HepG2 (cell line): Measurements from ENCODE around the gene EFCAB14.
"Not testable (repeated sequence)": the region's sequence is repeated elsewhere in the genome, so short reads cannot be mapped to it uniquely, and the experiment has no call there.

Source experiments
- CHD2 ChIP-seq: IDR thresholded peaks from 2 replicates; pipeline ENCODE4 v1.6.1; 2011; ENCODE audit warnings: low read depth, low read length, improper control_type of control experiment
- E2F1 ChIP-seq: sonication (generic); formaldehyde crosslinking; IDR thresholded peaks from 2 replicates; pipeline ENCODE4 v1.5.0; 2020; ENCODE audit warnings: missing genetic modification reagents
- EZH2 ChIP-seq: conservative IDR thresholded peaks from 2 replicates; pipeline ENCODE4 v1.6.1; 2012; ENCODE audit warnings: mild to moderate bottlenecking, low read depth, low read length, moderate library complexity
- FOXK2 ChIP-seq: fragments of 450-650 bp; IDR thresholded peaks from 2 replicates; pipeline ENCODE4 v1.6.1; 2016
- GLI4 ChIP-seq: sonication (generic); formaldehyde crosslinking; IDR thresholded peaks from 2 replicates; pipeline ENCODE4 v1.5.1; 2020; ENCODE audit warnings: missing genetic modification reagents, mild to moderate bottlenecking, moderate library complexity, borderline replicate concordance
- PRDM10 ChIP-seq: sonication (generic); formaldehyde crosslinking; IDR thresholded peaks from 2 replicates; pipeline ENCODE4 v1.4.0; 2020; ENCODE audit warnings: low read depth, missing genetic modification reagents
- RXRA ChIP-seq: sonication (generic); formaldehyde crosslinking; IDR thresholded peaks from 2 replicates; pipeline ENCODE4 v1.5.1; 2020; ENCODE audit warnings: missing genetic modification reagents
- SRSF9 ChIP-seq: fragments of 200-400 bp; formaldehyde crosslinking; IDR thresholded peaks from 2 replicates; pipeline ENCODE4 v1.6.1; 2018; ENCODE audit warnings: borderline replicate concordance, mild to moderate bottlenecking, low read depth, low read length; ENCODE audit not compliant: insufficient read depth, poor library complexity, severe bottlenecking
- ZBTB1 ChIP-seq: sonication (generic); formaldehyde crosslinking; IDR thresholded peaks from 2 replicates; pipeline ENCODE4 v1.4.0; 2020; ENCODE audit warnings: missing genetic modification reagents, borderline replicate concordance
- ZNF121 ChIP-seq: sonication (generic); formaldehyde crosslinking; IDR thresholded peaks from 2 replicates; pipeline ENCODE4 v1.5.0; 2020; ENCODE audit warnings: mild to moderate bottlenecking, missing genetic modification reagents
- TF ChIP-seq, protein P1 (sequence below): sonication (generic); formaldehyde crosslinking; IDR thresholded peaks from 2 replicates; pipeline ENCODE4 v1.4.0; 2020; ENCODE audit warnings: low read depth, mild to moderate bottlenecking, missing genetic modification reagents

GRCh38 chr1:46720319-46720718 lies 1.4 kb upstream of the EFCAB14 start:
- TF ChIP-seq EZH2; CHD2; GLI4 (CRISPR knock-in tag); RXRA (CRISPR knock-in tag); ZNF121; FOXK2; ZBTB1 (CRISPR knock-in tag); E2F1 (CRISPR knock-in tag); PRDM10; SRSF9: not testable (repeated sequence)
- TF ChIP-seq, protein P1, sequence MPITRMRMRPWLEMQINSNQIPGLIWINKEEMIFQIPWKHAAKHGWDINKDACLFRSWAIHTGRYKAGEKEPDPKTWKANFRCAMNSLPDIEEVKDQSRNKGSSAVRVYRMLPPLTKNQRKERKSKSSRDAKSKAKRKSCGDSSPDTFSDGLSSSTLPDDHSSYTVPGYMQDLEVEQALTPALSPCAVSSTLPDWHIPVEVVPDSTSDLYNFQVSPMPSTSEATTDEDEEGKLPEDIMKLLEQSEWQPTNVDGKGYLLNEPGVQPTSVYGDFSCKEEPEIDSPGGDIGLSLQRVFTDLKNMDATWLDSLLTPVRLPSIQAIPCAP (CRISPR knock-in tag): not testable (repeated sequence)
